Keratinocyte (primary cell): ENCODE measurements around the gene FXN.

Experiments used
- CTCF ChIP-seq, 3 experiments: IDR thresholded peaks in 1 of 3; conservative IDR thresholded peaks in 1 of 3; optimal IDR thresholded peaks in 1 of 3; 2 replicates in 2 of 3; 3 replicates in 1 of 3; pipeline versions ENCODE3 to v1.5.1; 2011; ENCODE audit warnings: low read length in 3 of 3, mild to moderate bottlenecking in 3 of 3, moderate library complexity in 2 of 3, control low read depth in 1 of 3, inconsistent platforms in 1 of 3; ENCODE audit not compliant: insufficient read depth in 2 of 3; ENCODE audit errors: extremely low read depth in 1 of 3
- EZH2 ChIP-seq: IDR thresholded peaks from one replicate; pipeline ENCODE4 v1.6.1; 2012; ENCODE audit warnings: inconsistent platforms, mild to moderate bottlenecking, low read length, moderate library complexity

GRCh38 chr9:69097064-69097463, 61.5 kb downstream of the FXN start:
- TF ChIP-seq CTCF (optimal IDR thresholded peaks at IDR 0.05 in 1 of 3, IDR thresholded peaks at IDR 0.05 in 1 of 3, conservative IDR thresholded peaks at IDR 0.05 in 1 of 3; ENCODE audit: extremely low read depth in 1 of 3, insufficient read depth in 2 of 3, low read length in 3 of 3) = no peak
- no peak for TF ChIP-seq EZH2
